Activated CD8-positive, alpha-beta memory T cell treated with anti-CD3 and anti-CD28 coated beads, Interleukin-2, amount 50 U/mL, for 1 hour (primary cell): ENCODE data around the gene SLC22A13.
"Not testable (repeated sequence)": the region's sequence is repeated elsewhere in the genome, so short reads cannot be mapped to it uniquely, and the experiment has no call there.

Experiments
- DNase-seq: peaks from one replicate; pipeline ENCODE4 v3.0.0-alpha.2; 2020; ENCODE audit errors: extremely low read depth

SLC22A13 gene

DNA sequence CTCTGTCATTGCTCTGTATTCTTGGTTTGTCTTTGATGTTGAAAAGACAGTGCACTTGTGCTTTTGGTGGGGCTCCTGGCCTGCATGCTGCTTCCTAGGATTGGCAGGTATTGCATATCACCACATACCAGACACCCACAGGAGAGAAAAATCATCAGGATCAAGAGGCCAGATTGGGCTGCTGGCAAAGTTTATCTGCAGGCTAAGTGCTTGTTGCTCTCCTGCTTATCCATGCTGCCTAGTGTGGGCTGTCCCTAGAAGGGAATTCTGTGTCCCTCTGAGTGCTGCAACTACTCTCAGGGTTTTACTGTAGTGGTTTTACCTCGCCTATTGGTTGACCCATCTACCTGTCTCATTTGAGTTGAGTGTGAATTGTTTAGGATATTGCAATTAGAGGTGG, 833 bp upstream of the SLC22A13 start:
- DNase-seq: no peak

- DNase-seq: no peak
These were observed 1.2 kb downstream of the SLC22A13 start for GRCh38 chr3:38266810-38267209.

- no peak for DNase-seq
These were observed 2.0 kb downstream of the SLC22A13 start for GRCh38 chr3:38267662-38268061.

GRCh38 chr3:38268087-38268486, 2.5 kb downstream of the SLC22A13 start:
- DNase-seq: no peak

GRCh38 chr3:38268522-38268921, 2.9 kb downstream of the SLC22A13 start:
- no peak for DNase-seq

GRCh38 chr3:38270606-38271005, 5.0 kb downstream of the SLC22A13 start:
- no peak for DNase-seq

- DNase-seq: no peak
These were observed 5.9 kb downstream of the SLC22A13 start for GRCh38 chr3:38271553-38271952.

GRCh38 chr3:38274864-38275649, 9.4 kb downstream of the SLC22A13 start:
- no peak for DNase-seq

- no peak for DNase-seq
These were observed 10.0 kb downstream of the SLC22A13 start for GRCh38 chr3:38275658-38276057.

DNA sequence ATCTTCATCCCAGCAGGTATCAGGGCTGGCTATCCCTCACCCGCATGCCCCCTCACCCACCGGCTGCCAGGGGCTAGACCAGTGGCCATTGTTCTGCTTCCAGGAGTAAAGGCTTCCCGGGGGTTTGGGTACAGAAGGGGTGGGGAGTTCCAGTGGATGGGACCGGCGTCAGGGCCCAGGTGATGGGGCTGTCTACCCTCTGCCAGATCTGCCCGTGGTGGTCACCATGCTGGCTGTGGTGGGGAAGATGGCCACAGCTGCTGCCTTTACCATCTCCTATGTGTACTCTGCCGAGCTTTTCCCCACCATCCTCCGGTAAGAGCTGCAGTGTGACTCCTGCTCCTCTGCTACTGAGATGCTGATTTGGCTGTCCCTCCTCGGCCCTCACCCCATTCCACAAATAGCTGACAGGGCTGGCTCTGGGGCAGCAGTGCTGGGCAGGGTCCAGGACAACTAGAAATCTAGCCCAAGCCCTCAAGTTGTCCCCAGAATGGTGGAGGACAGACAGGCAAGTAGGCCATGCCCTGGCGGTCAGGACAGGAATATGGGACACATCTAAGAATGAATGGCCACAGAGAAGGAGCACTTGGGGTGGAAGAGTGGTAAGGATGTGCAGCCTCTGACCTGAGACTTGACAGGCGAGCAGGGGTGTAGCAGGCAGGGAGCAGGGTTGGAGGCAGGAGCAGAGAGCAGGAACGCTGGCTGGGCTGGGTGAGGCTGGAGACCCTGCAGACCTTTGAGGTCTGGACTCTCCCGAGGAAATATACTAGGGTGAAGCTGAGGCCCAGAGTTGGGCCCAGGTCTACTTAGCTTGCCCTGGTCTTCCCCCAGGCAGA, 10.7 kb downstream of the SLC22A13 start:
- no peak for DNase-seq

GRCh38 chr3:38276917-38277630, 11.5 kb downstream of the SLC22A13 start:
- no peak for DNase-seq

DNA sequence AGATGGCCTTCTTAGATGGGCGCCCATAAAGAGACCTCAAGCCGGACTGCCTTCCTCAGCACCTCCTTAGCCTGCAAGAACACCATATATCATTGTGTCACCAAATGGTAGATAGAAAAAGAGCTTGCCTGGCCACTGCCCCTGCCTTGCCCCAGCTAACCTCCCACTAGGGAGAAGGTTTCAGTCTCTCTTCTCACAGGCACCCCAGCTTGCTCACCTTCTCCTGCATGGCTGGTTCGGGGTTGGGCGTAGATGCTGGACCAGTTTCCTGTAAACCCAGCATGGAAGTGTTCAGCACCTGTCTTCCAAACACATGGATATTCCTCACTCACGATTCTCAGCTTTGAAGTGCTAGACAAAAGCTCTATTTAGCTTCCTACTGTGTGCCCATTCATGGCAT, 13.2 kb downstream of the SLC22A13 start:
- no peak for DNase-seq

GRCh38 chr3:38281895-38282686, 16.5 kb downstream of the SLC22A13 start, which contains the start of gene SLC22A14:
SLC22A14 (plus strand) TSS chr3:38282294; CDS start chr3:38306027, 23,733 bp downstream.
- DNase-seq: no peak

DNA sequence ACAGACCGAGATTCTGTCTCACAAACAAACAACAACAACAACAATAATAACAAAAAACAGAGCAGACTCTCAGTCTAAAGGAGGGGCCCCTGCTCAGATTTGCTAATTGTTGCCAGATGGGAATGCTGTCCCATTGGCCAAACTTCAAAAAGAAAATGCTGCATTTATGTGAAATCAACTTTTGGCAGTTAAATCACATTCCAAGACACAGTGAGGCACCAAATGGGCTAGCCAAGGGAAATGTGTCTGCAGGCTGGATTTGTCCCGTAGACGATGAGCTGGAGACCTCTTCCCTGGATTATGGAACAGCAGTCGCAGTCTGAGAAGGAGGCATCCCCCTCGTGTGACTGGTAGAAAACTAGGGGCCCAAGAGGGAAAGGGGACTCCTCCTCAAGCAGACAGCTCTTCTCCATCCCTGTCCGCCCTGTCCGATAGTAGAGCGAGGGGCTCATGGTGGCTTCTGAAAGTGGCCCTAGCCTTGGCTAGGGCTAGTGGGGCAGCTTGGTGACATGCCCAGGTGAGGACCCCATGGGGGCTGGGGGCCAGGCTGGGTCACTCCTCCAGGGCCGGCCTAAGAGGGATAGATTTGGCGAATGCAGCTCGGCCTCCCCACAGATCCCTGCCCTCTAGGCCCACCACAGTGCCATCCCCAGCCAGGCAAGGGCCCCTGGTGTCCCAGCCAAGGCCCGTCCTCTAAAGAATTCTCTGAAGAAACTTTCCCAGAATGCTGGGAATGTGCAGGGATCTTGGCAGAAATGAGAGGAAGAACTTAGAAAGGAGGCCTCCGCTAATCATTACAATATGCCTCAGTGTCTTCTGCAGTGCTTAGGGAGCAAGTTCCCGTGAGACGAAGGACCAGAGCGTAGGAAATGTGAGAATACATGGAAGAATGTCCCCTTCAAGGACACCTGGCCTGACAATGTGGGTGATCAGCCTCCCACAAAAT, 18.5 kb downstream of the SLC22A13 start:
- DNase-seq: no peak

- no peak for DNase-seq
These were observed 19.1 kb downstream of the SLC22A13 start for GRCh38 chr3:38284756-38285150.

GRCh38 chr3:38289286-38290217, 23.9 kb downstream of the SLC22A13 start:
- DNase-seq: not testable (repeated sequence)

- not testable (repeated sequence) for DNase-seq
These were observed 31.4 kb downstream of the SLC22A13 start for GRCh38 chr3:38297053-38297452.

GRCh38 chr3:38297537-38297936, 31.9 kb downstream of the SLC22A13 start:
- no peak for DNase-seq
